ENCODE results near the gene PEPD. TPM values are rescaled to one million over a fixed set of nuclear protein-coding genes. Genes with fewer than 3 reads are reported as not detected.

Gene PEPD
- total RNA-seq, 4 donors from 2014 or later: 92.6 to 323 (median 218) TPM

- Histone ChIP-seq H3K4me3 (no peak overlapping the region), H3K27ac (no peak overlapping the region), H3K27me3 (no peaks in the 10 kb centered on the region), H3K9me3 (no peaks in the 10 kb centered on the region), H3K4me1 (no peaks in the 10 kb centered on the region), H3K36me3 (peaks cover 0 to 5% (median 0%) of the 10 kb centered on the region in 4 donors)
- WGBS, 2 donors (ENCODE audit: low coverage in 1 of 2): 83 to 87% methylated on average over 3 to 24 of the region's 24 CpGs
- in situ Hi-C loops (cut with MboI; ENCODE audit: low pct_ligation_motif_present in 1 of 4, low pct_unique_long_range_greater_than_20kb in 1 of 4, low sequenced_read_pairs in 3 of 4): no loop called here
- DNase-seq: no peak
- intact Hi-C loops (cut with DNase I; ENCODE audit: low total_unique reads): no loop called here
- no peak for TF ChIP-seq EP300 (IDR thresholded peaks at IDR 0.05; ENCODE audit: low read depth)
- no peak for TF ChIP-seq POLR2A (IDR thresholded peaks at IDR 0.05)
- TF ChIP-seq CTCF (IDR thresholded peaks at IDR 0.05): no peak
- no peak for TF ChIP-seq POLR2AphosphoS5 (IDR thresholded peaks at IDR 0.05)
These were observed 60.1 kb downstream of the PEPD start for GRCh38 chr19:33461256-33462111.

- peaks cover 0 to 5% (median 0%) of the 10 kb centered on the region in 4 donors for H3K36me3 ChIP-seq
- H3K27ac ChIP-seq: no peak overlapping the region
- 91% methylated on average over 18 of the region's 18 CpGs; no CpG with 5 or more reads in 1 of the 2 donors for WGBS, 2 donors (ENCODE audit: low coverage in 1 of 2)
- TF ChIP-seq EP300 (IDR thresholded peaks at IDR 0.05; ENCODE audit: low read depth) (no peak), POLR2AphosphoS5 (IDR thresholded peaks at IDR 0.05) (no peak), POLR2A (IDR thresholded peaks at IDR 0.05) (no peak), CTCF (IDR thresholded peaks at IDR 0.05) (no peak)
- no peak overlapping the region for H3K4me3 ChIP-seq
- in situ Hi-C loops (cut with MboI; ENCODE audit: low pct_ligation_motif_present in 1 of 4, low pct_unique_long_range_greater_than_20kb in 1 of 4, low sequenced_read_pairs in 3 of 4) (no loop called here), intact Hi-C loops (cut with DNase I; ENCODE audit: low total_unique reads) (no loop called here)
- H3K27me3 ChIP-seq: no peaks in the 10 kb centered on the region
- no peaks in the 10 kb centered on the region for H3K4me1 ChIP-seq
- H3K9me3 ChIP-seq: no peaks in the 10 kb centered on the region
- DNase-seq: no peak
These were observed 61.2 kb downstream of the PEPD start for GRCh38 chr19:33460221-33460908.

GRCh38 chr19:33459222-33460090 lies 62.1 kb downstream of the PEPD start:
- intact Hi-C loops (cut with DNase I; ENCODE audit: low total_unique reads): no loop called here

More at GRCh38 chr19:33459222-33460090, 62.1 kb downstream of the PEPD start:
- in situ Hi-C loops (cut with MboI; ENCODE audit: low pct_ligation_motif_present in 1 of 4, low pct_unique_long_range_greater_than_20kb in 1 of 4, low sequenced_read_pairs in 3 of 4): no loop called here
- TF ChIP-seq CTCF (IDR thresholded peaks at IDR 0.05): no peak
- TF ChIP-seq EP300 (IDR thresholded peaks at IDR 0.05; ENCODE audit: low read depth): no peak
- H3K4me3 ChIP-seq: no peak overlapping the region
- DNase-seq: no peak
- H3K4me1 ChIP-seq: no peaks in the 10 kb centered on the region
- WGBS, 2 donors (ENCODE audit: low coverage in 1 of 2): 92 to 95% methylated on average over 4 to 23 of the region's 23 CpGs
- peaks cover 0 to 5% (median 0%) of the 10 kb centered on the region in 4 donors for H3K36me3 ChIP-seq
- H3K27me3 ChIP-seq: no peaks in the 10 kb centered on the region
- no peak overlapping the region for H3K27ac ChIP-seq
- H3K9me3 ChIP-seq: no peaks in the 10 kb centered on the region

All from transverse colon (tissue), 4 donors.